ENCODE measurements around the gene UBE4A. TPM values are rescaled to one million over a fixed set of nuclear protein-coding genes. Genes with fewer than 3 reads are reported as not detected.

The UBE4A gene
- total RNA-seq, 1 donor from 2014 or later, result 45.0 TPM

DNA sequence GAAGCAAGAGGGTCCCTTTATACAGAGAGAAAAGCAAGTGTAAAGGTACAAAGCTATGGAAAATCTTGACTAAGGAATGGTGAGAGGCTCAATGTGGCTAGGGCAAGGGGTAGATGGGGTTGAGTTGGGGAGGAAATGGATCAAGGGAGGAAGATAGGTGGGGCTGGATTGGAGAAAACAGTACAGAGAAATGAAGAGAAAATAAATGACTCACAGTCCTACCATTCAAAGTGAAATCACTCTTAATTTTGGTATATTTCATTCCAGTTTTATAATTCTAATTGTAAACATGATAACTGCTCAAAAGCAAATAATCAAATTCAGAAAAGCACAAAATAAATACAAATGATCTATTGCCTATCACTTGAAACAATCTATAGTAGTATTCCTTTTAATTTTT lies 16.6 kb downstream of the UBE4A start:
- no peak for DNase-seq (ENCODE audit: low read depth)
- Histone ChIP-seq H3K36me3 (ENCODE audit: control insufficient read depth, insufficient read depth, low read length) (peaks cover 1% of the 10 kb centered on the region), H3K27me3 (ENCODE audit: control insufficient read depth, insufficient read depth, low read length) (no peaks in the 10 kb centered on the region), H3K4me3 (ENCODE audit: low read depth, low read length) (no peak overlapping the region)
- TF ChIP-seq, protein P1, sequence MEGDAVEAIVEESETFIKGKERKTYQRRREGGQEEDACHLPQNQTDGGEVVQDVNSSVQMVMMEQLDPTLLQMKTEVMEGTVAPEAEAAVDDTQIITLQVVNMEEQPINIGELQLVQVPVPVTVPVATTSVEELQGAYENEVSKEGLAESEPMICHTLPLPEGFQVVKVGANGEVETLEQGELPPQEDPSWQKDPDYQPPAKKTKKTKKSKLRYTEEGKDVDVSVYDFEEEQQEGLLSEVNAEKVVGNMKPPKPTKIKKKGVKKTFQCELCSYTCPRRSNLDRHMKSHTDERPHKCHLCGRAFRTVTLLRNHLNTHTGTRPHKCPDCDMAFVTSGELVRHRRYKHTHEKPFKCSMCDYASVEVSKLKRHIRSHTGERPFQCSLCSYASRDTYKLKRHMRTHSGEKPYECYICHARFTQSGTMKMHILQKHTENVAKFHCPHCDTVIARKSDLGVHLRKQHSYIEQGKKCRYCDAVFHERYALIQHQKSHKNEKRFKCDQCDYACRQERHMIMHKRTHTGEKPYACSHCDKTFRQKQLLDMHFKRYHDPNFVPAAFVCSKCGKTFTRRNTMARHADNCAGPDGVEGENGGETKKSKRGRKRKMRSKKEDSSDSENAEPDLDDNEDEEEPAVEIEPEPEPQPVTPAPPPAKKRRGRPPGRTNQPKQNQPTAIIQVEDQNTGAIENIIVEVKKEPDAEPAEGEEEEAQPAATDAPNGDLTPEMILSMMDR (IDR thresholded peaks at IDR 0.05; ENCODE audit: insufficient read depth, low read length, poor library complexity, severe bottlenecking), result no peak

- no peaks in the 10 kb centered on the region for H3K27me3 ChIP-seq (ENCODE audit: control insufficient read depth, insufficient read depth, low read length)
- DNase-seq (ENCODE audit: low read depth), result no peak
- TF ChIP-seq, protein P1 (IDR thresholded peaks at IDR 0.05; ENCODE audit: insufficient read depth, low read length, poor library complexity, severe bottlenecking), result no peak
- no peak overlapping the region for H3K4me3 ChIP-seq (ENCODE audit: low read depth, low read length)
- H3K36me3 ChIP-seq (ENCODE audit: control insufficient read depth, insufficient read depth, low read length), result no peaks in the 10 kb centered on the region
These were observed 20.1 kb downstream of the UBE4A start for GRCh38 chr11:118379497-118379896.

GRCh38 chr11:118380571-118380970 lies 21.2 kb downstream of the UBE4A start:
- Histone ChIP-seq H3K27me3 (ENCODE audit: control insufficient read depth, insufficient read depth, low read length) (no peaks in the 10 kb centered on the region), H3K4me3 (ENCODE audit: low read depth, low read length) (no peak overlapping the region), H3K36me3 (ENCODE audit: control insufficient read depth, insufficient read depth, low read length) (no peaks in the 10 kb centered on the region)
- no peak for DNase-seq (ENCODE audit: low read depth)
- TF ChIP-seq, protein P1 (IDR thresholded peaks at IDR 0.05; ENCODE audit: insufficient read depth, low read length, poor library complexity, severe bottlenecking), result no peak

- no peak for DNase-seq (ENCODE audit: low read depth)
- TF ChIP-seq, protein P1 (IDR thresholded peaks at IDR 0.05; ENCODE audit: insufficient read depth, low read length, poor library complexity, severe bottlenecking), result no peak
- H3K36me3 ChIP-seq (ENCODE audit: control insufficient read depth, insufficient read depth, low read length), result no peaks in the 10 kb centered on the region
These were observed 23.6 kb downstream of the UBE4A start for GRCh38 chr11:118382954-118383353.

DNA sequence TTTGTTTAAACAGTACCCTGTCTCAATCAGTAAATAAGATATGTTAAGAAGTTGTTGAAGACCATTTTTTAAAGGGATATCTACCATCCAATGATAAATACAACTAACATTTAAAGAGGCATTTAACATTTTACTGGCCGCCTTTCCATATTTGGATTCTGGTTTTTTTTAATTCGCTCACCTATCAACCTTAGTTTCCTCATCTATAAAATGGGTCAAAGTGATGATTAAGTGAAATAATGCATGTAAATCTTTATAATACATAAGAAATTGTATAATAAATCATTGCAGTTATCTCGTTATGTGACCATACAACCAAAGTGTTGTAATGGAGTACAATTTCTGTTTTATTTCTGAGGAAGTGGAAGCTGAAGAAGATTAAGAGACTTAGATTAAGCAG lies 24.3 kb downstream of the UBE4A start:
- TF ChIP-seq, protein P1 (IDR thresholded peaks at IDR 0.05; ENCODE audit: insufficient read depth, low read length, poor library complexity, severe bottlenecking), result no peak
- H3K27me3 ChIP-seq (ENCODE audit: control insufficient read depth, insufficient read depth, low read length), result no peaks in the 10 kb centered on the region
- no peaks in the 10 kb centered on the region for H3K36me3 ChIP-seq (ENCODE audit: control insufficient read depth, insufficient read depth, low read length)
- DNase-seq (ENCODE audit: low read depth), result no peak
- H3K4me3 ChIP-seq (ENCODE audit: low read depth, low read length), result no peak overlapping the region

More at GRCh38 chr11:118382954-118383353, 23.6 kb downstream of the UBE4A start:
- Histone ChIP-seq H3K27me3 (ENCODE audit: control insufficient read depth, insufficient read depth, low read length) (no peaks in the 10 kb centered on the region), H3K4me3 (ENCODE audit: low read depth, low read length) (no peak overlapping the region)

DNA sequence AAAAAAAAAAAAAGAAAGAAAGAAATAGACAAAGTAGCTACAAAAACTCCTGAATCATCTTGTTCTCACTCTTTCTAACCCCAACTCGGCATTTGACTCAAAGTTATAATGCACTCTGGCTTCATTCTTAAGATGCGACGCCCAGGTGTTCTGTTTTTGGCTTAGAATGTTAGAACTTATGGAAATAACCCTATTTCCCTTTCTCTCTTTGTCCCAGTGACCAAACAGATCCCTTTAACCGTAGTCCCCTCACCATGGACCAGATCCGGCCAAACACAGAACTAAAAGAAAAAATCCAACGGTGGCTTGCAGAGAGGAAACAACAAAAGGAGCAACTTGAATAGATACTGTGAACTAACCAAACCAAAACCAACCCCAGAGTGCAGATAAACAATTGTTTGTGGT lies 36.7 kb downstream of the UBE4A start:
- TF ChIP-seq, protein P1 (IDR thresholded peaks at IDR 0.05; ENCODE audit: insufficient read depth, low read length, poor library complexity, severe bottlenecking), result no peak
- Histone ChIP-seq H3K4me3 (ENCODE audit: low read depth, low read length) (no peak overlapping the region), H3K27me3 (ENCODE audit: control insufficient read depth, insufficient read depth, low read length) (no peaks in the 10 kb centered on the region), H3K36me3 (ENCODE audit: control insufficient read depth, insufficient read depth, low read length) (no peaks in the 10 kb centered on the region)
- DNase-seq (ENCODE audit: low read depth), result no peak
